PC-9 (cell line): ENCODE measurements around the gene UBE2E2. TPM values are rescaled to one million over a fixed set of nuclear protein-coding genes. Genes with fewer than 3 reads are reported as not detected.

ENCODE experiments used
- BruUV-seq: library from RNA; stranded (reverse); fragments of 400-500 nt; replicated peaks from 2 replicates; lab custom pipeline; 2021; lab: Mats Ljungman, UMichigan
- CTCF ChIA-PET: fragments of 300-600 bp; sonication (Branson Sonifier 250); formaldehyde crosslinking; loops from one replicate; lab custom pipeline; 2022; ENCODE audit warnings: antibody characterized with exemption; lab: Charles Lee
- POLR2A ChIA-PET: fragments of 300-600 bp; sonication (Branson Sonifier 250); formaldehyde crosslinking; loops from one replicate; lab custom pipeline; 2022; ENCODE audit warnings: antibody characterized with exemption; ENCODE audit not compliant: unreplicated experiment; lab: Charles Lee
- DNase-seq, 2 experiments: peaks; one replicate each; pipeline versions ENCODE4 v3.0.0 to v3.0.0-alpha.2; 2015 to 2022; ENCODE audit warnings: mixed read lengths in 1 of 2
- H2AFZ ChIP-seq: fragments of 200-600 bp; sonication (generic); 2 replicates; pipeline ENCODE4 v1.8.1; 2017; ENCODE audit warnings: antibody characterized with exemption
- H3F3A ChIP-seq: fragments of 200-600 bp; sonication (generic); 2 replicates; pipeline ENCODE4 v1.8.1; 2017; ENCODE audit warnings: antibody characterized with exemption, mild to moderate bottlenecking, low read depth; ENCODE audit not compliant: insufficient read depth
- H3K27ac ChIP-seq: fragments of 200-600 bp; sonication (generic); 2 replicates; pipeline ENCODE4 v1.6.1; 2016; ENCODE audit warnings: mixed run types
- H3K27me3 ChIP-seq: fragments of 200-600 bp; sonication (generic); 2 replicates; pipeline ENCODE4 v1.6.1; 2016; ENCODE audit warnings: low read depth, mixed run types; ENCODE audit not compliant: insufficient read depth
- H3K36me3 ChIP-seq: fragments of 200-600 bp; sonication (generic); 2 replicates; pipeline ENCODE4 v1.6.1; 2016; ENCODE audit warnings: low read depth, mixed run types
- H3K4me1 ChIP-seq: fragments of 200-600 bp; sonication (generic); replicated peaks from 2 replicates; pipeline ENCODE4 v1.6.1; 2016; ENCODE audit warnings: mixed run types; ENCODE audit not compliant: insufficient read depth
- H3K4me2 ChIP-seq: fragments of 200-600 bp; sonication (generic); 2 replicates; pipeline ENCODE4 v1.6.1; 2017; ENCODE audit warnings: mixed run types
- H3K4me3 ChIP-seq: fragments of 200-600 bp; sonication (generic); 2 replicates; pipeline ENCODE4 v1.6.1; 2016; ENCODE audit warnings: mixed run types
- H3K79me2 ChIP-seq: fragments of 200-600 bp; sonication (generic); 2 replicates; pipeline ENCODE4 v1.6.1; 2017; ENCODE audit warnings: low read depth, mixed run types
- H3K9me2 ChIP-seq: fragments of 200-600 bp; sonication (generic); 2 replicates; pipeline ENCODE4 v1.8.1; 2017; ENCODE audit warnings: mild to moderate bottlenecking; ENCODE audit not compliant: insufficient read depth
- H3K9me3 ChIP-seq: fragments of 200-600 bp; sonication (generic); 2 replicates; pipeline ENCODE4 v1.8.1; 2016; ENCODE audit warnings: low read depth; ENCODE audit not compliant: insufficient read depth
- H4K20me1 ChIP-seq: fragments of 200-600 bp; sonication (generic); 2 replicates; pipeline ENCODE4 v1.8.1; 2017; ENCODE audit not compliant: insufficient read depth
- CTCF ChIP-seq: fragments of 200-600 bp; sonication (generic); conservative IDR thresholded peaks from 2 replicates; pipeline ENCODE4 v1.6.1; 2017; ENCODE audit warnings: mixed run types, antibody characterized with exemption, mild to moderate bottlenecking, moderate library complexity
- EZH2 ChIP-seq: fragments of 200-600 bp; sonication (generic); IDR thresholded peaks from 2 replicates; pipeline ENCODE4 v1.8.0; 2017; ENCODE audit warnings: antibody characterized with exemption, low read depth
- intact Hi-C: fragments of 100-400 bp; cut with micrococcal nuclease; formaldehyde crosslinking; loops from one replicate; pipeline ENCODE4 v1.10.0; 2022; ENCODE audit not compliant: unreplicated experiment
- total RNA-seq: library from RNA; stranded (reverse); gene quantifications from 2 replicates; pipeline ENCODE4 v1.2.3, GENCODE V29; 2021

UBE2E2 gene
- total RNA-seq, 1 experiment from 2014 or later: 48.7 TPM

GRCh38 chr3:23270423-23270822 is 67.3 kb downstream of the UBE2E2 start:
- no peaks in the 10 kb centered on the region for H3F3A ChIP-seq
- TF ChIP-seq EZH2: no peak
- TF ChIP-seq CTCF: no peak
- H2AFZ ChIP-seq: no peak overlapping the region
- no peaks in the 10 kb centered on the region for H3K27me3 ChIP-seq
- H3K4me1 ChIP-seq: no peaks in the 10 kb centered on the region
- no peak overlapping the region for H3K4me2 ChIP-seq
- no TSS peak for BruUV-seq
- H3K27ac ChIP-seq: no peak overlapping the region
- no peaks in the 10 kb centered on the region for H3K36me3 ChIP-seq
- intact Hi-C loops: no loop called here
- H3K9me2 ChIP-seq: no peaks in the 10 kb centered on the region
- CTCF ChIA-PET: no interaction called here
- H3K9me3 ChIP-seq: no peaks in the 10 kb centered on the region
- no peaks in the 10 kb centered on the region for H4K20me1 ChIP-seq
- POLR2A ChIA-PET: no interaction called here
- no peak for DNase-seq
- 0 out of 2 replicates have a peak, but pooled peaks cover 3% of the 10 kb centered on the region for H3K79me2 ChIP-seq
- H3K4me3 ChIP-seq: no peak overlapping the region

GRCh38 chr3:23271876-23272741 is 69.0 kb downstream of the UBE2E2 start:
- Histone ChIP-seq H3K27me3 (no peaks in the 10 kb centered on the region), H3K4me1 (no peaks in the 10 kb centered on the region), H2AFZ (no peak overlapping the region), H3K79me2 (peaks cover 11% of the 10 kb centered on the region; the same call in 1 of the 2 replicates), H3K27ac (no peak overlapping the region), H4K20me1 (peaks cover 4% of the 10 kb centered on the region), H3K4me2 (no peak overlapping the region), H3K9me2 (no peaks in the 10 kb centered on the region), H3K36me3 (0 out of 2 replicates have a peak, but pooled peaks cover 2% of the 10 kb centered on the region), H3K9me3 (no peaks in the 10 kb centered on the region), H3F3A (no peaks in the 10 kb centered on the region), H3K4me3 (no peak overlapping the region)
- no peak for TF ChIP-seq EZH2
- TF ChIP-seq CTCF: no peak
- BruUV-seq: no TSS peak
- no peak for DNase-seq
- POLR2A ChIA-PET: no interaction called here
- CTCF ChIA-PET: no interaction called here
- intact Hi-C loops: no loop called here

- POLR2A ChIA-PET: no interaction called here
- intact Hi-C loops: no loop called here
- Histone ChIP-seq H3K79me2 (peaks cover 14% of the 10 kb centered on the region; the same call in 1 of the 2 replicates), H3K27ac (no peak overlapping the region), H4K20me1 (peaks cover 4% of the 10 kb centered on the region), H3K4me2 (no peak overlapping the region), H3K9me3 (no peaks in the 10 kb centered on the region), H3K4me3 (no peak overlapping the region), H3K27me3 (no peaks in the 10 kb centered on the region), H2AFZ (no peak overlapping the region), H3K36me3 (0 out of 2 replicates have a peak, but pooled peaks cover 4% of the 10 kb centered on the region), H3F3A (no peaks in the 10 kb centered on the region), H3K4me1 (no peaks in the 10 kb centered on the region), H3K9me2 (no peaks in the 10 kb centered on the region)
- TF ChIP-seq CTCF (no peak), EZH2 (no peak)
- CTCF ChIA-PET: no interaction called here
- DNase-seq: no peak
- BruUV-seq: no TSS peak
Measured at GRCh38 chr3:23272820-23273219, 69.7 kb downstream of the UBE2E2 start.
